Measurements from ENCODE around the gene FAM50A.

DNA sequence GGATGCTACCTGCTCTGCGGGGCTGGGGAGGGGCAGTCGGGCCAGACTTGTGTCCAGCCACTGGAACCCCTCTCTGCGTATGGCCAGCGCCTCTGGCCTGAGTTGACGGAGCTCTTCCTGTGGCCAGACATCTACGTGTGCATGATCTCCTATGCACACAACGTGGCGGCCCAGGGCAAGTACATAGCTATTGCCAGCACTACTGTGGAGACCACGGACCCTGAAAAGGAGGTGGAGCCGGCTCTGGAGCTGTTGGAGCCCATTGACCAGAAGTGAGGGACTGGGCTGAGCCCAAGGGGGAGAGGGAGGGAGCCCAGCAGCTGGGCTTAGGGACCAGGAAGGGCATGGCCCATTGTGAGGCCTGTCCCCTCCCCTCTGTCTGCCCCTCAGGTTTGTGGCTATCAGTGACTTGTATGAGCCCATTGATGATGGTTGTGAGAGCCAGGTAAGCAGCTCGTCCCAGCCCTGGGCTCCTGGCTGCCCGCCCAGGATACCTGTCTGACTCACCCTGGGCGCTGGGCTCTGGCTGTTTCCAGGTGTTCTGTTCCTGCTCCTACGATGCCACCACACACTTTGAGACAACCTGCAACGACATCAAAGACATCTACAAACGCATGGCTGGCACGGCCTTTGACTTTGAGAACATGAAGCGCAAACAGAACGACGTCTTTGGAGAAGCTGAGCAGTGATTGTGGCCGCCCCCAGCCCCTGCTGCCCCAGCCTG lies 1.8 kb upstream of the FAM50A start:
- no peak for TF ChIP-seq POLR2A (IDR thresholded peaks at IDR 0.05; ENCODE audit: low read depth)
- TF ChIP-seq, protein P1, sequence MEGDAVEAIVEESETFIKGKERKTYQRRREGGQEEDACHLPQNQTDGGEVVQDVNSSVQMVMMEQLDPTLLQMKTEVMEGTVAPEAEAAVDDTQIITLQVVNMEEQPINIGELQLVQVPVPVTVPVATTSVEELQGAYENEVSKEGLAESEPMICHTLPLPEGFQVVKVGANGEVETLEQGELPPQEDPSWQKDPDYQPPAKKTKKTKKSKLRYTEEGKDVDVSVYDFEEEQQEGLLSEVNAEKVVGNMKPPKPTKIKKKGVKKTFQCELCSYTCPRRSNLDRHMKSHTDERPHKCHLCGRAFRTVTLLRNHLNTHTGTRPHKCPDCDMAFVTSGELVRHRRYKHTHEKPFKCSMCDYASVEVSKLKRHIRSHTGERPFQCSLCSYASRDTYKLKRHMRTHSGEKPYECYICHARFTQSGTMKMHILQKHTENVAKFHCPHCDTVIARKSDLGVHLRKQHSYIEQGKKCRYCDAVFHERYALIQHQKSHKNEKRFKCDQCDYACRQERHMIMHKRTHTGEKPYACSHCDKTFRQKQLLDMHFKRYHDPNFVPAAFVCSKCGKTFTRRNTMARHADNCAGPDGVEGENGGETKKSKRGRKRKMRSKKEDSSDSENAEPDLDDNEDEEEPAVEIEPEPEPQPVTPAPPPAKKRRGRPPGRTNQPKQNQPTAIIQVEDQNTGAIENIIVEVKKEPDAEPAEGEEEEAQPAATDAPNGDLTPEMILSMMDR (IDR thresholded peaks at IDR 0.05), result no peak

Measured in esophagus muscularis mucosa (tissue), 3 donors.